Fibroblast of skin of right biceps (primary cell): ENCODE data around the gene AGMO.

Experiments
- DNase-seq: peaks from one replicate; pipeline ENCODE4 v3.0.0-alpha.2; 2013

AGMO gene

DNA sequence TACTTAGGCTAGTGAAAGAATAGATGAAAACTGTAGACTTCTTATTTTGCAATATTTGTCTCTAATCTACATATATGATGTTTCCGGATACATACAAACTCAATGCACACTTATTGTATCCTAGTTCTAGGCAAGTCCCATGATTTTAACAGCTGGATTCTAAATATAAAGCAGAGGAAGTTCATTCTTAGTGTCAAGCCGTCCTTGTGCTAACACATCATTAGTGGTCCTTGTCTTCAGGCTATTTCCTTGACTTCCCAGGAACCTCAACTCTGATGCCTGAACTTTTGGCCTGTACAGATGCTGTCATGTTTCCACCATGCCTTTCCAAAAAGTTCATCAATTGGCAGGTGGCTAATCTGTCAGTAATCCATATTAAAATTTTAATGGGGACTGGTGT, 357.4 kb downstream of the AGMO start:
- no peak for DNase-seq

DNA sequence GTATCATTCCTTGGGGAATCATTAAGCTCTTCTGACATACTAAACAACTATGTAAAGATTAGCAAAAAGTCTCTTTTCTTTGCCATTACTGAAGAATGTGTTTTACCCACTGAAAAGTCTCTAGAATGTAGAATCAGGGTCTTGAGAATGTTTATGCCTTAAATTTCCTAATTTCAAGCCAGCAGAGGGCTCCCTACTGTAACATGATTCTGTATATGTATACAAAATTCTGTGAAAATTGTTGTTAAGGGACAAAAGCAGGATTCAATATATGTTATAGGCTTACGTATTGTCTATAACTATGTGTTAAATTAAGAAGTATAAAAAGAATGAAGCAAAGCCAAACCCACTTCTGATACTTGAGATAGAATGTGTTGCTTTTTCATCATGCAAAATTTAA, 362.3 kb downstream of the AGMO start:
- peak; percentile 39 for DNase-seq

DNA sequence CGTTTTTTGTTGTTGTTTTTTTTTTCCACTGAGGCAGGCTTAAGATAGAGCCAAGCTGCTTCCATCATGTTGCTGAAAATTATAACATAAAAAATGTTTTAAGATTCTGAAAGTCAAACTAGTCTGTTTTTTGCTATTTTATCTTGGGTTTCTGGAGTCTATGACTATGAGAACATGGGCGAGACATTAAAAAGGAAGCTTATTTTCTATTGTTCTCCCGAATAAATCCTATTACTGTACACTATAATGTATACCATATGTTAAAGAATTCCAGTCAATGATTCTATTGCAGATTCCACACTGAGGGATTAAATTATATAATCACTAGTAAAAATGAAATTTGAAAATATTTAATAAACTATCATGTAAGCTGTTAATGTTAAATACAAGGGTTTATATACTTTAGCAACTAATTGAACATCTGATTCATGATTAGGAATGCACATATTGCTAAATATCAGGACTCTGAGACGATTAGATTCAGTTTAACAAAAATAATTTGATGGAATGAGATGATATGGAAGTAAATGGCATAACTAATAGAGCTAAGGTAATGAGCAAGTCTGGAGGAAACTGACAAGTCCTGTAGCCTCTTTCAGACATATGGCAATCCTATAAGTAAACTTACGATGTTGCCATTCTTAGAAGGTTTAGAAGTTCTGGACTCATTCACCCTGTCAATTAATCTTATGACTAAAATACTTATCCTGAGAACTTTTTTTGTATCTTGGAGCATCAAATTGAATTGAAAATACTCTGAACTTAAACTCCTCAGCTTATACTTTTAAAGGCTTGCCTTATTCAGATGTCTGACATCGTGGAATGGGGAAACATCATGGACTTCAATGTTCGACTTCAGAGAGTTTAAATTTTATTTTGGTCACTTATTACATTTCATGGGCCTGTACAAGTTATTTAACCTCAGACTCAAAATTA, 364.5 kb downstream of the AGMO start:
- peak; percentile 43 for DNase-seq

DNA sequence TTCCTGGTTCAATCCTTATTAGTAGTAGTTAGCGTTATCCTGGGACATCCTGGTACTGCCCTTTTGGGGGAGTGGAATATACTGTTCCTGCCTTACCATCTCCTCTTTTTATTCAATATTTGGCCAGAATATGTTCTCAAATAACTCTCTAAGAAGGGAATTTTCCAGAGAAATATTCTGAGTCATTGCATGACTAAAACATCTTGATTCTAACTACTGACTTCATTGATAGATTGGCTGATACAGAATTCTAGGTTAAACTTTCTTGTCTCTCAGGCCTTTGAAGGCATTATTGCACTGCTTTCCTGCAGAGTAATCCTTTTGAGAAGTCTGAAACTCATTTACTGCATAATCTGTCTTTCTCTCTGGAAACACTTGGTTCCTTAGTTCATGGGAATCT, 383.8 kb downstream of the AGMO start:
- peak; percentile 27 for DNase-seq

DNA sequence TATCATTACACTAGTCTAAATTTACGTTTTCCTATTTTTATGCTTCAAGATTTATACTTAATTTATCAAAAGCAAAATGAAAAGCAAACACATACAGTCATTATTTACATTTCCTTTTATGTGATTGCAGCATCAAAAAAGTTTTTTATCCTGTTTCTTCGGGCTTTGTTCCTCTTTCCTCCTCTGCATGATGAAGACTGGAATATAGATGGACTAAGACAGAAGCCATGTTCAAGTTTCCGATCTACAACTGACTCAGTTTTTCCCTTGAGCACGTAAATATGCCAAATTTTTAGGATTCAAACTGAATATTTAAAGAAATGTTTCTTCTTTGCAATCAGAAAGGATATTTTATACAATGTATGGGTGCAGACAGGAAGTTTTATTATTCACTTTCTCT, 385.7 kb downstream of the AGMO start:
- DNase-seq, result no peak

DNA sequence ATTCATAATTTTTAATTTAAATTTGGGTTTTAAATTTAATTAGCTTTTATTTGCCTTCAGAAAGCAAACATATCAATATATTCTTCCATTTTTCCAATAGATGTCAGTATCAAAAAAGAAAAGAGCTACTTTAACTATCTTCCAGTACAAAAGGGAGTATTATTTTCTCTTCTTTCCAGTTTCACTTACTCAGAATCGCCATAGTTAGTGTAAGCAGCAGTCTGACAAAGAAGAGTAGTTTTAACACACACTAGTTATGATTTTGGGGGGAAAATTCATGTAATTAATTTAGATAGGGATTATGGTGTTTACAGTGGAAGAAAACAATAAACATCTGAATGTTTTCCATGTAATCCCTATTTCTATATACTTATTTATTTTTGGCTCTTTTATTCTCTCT, 386.7 kb downstream of the AGMO start:
- no peak for DNase-seq

DNA sequence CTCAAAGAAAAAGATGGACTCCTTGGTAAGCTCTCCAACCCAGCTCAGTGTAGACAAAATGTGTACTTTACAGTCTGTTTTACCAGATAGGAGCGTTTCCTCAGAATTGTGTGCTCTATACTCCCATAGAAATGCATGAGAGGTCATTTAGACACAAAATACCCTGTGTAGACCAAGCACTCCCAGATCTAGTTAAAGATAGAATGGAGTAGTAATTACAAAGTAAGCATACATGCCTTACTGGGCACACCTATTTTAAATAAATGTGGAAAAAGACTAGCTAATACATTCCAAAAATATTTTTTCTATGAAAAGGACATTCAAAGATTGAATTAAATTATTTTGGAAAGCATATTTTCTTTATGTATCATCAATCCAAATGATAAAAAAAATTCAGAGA, 387.3 kb downstream of the AGMO start:
- peak; percentile 23 for DNase-seq

DNA sequence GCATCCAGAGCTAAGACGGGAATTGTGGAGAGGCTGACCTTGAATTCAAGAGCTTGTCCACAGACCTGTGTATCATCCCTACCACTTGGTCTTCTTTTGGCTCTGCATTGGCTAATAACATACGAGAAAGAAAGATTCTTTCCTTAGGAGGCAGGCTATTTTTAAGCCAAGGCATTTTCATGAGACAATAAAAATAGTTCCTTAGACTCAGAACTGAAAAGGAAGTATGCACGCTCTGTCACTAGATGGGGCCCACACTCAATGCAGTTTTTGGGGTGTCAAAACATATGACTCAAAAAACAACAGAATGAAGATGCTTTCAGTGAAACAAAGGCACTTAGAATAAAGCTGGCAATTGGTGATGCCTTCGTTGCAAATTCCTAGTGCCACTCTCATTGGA, 393.3 kb downstream of the AGMO start:
- peak; percentile 3 for DNase-seq

DNA sequence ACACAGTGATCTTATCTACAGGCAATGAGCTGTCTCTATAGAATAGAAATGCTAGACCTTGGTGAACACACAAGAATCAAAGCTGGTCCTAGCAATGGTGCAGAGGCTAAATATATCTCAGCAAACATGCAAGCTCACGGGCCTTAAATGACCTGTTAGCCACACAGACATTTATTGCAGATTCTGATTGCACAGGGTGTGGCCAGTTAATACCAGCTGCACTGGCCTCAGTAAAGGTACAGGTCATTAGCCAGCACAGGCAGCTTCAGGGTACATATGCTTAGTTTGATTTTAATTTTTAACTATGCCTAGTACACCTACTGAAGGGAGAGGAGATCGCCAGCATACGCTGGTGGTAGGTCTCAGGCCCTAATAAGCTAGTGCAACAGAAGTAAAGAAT, 393.9 kb downstream of the AGMO start:
- DNase-seq, result no peak

DNA sequence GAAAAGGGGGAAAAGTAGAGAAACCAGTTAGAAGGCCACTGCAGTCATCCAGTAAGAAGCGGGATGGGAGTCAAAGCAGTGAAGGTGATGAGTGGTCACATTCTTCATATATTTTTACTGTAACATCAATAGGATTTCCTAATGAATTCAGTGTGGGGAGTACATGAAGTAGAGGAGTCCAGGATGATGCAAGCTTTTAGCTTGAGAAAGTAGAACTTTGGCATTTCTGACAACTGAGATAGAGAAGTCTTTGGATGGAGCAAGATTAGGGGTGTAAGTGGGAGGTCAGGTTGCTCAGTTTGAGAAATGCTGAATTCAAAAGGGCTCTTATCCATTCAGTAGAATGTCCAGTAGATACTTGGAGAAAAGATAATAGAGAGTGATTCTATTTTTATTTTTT, 395.2 kb downstream of the AGMO start:
- peak; percentile 6 for DNase-seq

DNA sequence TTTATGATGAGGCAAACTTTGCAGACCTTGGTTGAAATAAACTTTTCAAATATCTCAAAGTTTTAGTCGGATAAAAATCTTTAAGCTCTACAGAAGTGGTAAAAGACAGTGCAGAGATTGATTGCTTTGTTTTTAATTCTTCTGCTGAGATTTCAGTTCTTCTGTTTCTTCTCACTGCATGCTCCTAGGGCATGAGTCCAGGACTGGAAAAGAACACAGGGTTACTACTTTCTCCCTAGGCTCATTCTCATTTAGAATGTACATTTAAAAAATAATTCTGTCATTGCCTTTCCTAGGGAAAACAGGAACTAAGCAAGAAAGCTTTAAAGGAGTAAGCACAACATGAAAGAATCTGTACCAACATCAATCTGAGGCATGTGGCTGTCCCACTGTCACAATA, 402.6 kb downstream of the AGMO start:
- no peak for DNase-seq

DNA sequence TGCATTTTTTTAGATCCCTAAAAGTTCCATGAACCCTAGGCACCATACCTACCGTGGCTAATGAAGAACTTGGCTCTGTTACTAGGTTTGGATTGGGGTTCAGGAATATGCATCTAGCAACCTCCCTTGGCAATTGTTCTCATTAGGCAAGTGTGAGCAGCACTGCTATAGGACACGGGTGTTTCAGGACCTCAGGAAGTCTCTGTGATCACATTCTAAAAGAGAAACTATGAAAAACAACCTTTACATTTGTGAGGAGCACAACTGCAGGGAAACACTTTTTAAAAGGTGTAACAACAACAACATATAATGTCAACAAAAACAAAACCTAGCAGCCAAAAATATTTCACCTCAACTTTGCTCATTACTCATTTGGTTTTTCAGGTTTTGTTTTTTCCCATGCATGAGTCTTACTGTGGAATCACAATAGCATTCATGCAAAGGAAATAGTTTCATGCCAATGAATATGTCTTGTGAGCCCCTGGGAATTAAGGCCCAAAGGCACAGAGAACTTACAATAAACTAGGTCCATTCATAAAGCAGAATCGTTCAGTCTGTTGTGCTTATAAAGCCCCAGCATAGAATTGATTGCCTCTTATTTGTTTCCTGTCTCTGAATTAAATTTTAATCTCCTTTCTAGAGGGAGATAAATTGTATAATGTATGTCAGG, 403.5 kb downstream of the AGMO start:
- peak; percentile 10 for DNase-seq
